Cerebellar cortex (tissue), 1 donor: Measurements from ENCODE around the gene FAM222A.

Source experiments
- DNase-seq: peaks from one replicate; pipeline ENCODE4 v3.0.0-alpha.2; 2015; ENCODE audit warnings: low spot score

The FAM222A gene

GRCh38 chr12:109800536-109800935 is 86.9 kb downstream of the FAM222A start:
- DNase-seq, result no peak

- no peak for DNase-seq
Measured at GRCh38 chr12:109802828-109803227, 89.2 kb downstream of the FAM222A start.

- DNase-seq, result no peak
Measured at GRCh38 chr12:109803678-109804077, 90.1 kb downstream of the FAM222A start.

GRCh38 chr12:109804820-109805761 is 91.5 kb downstream of the FAM222A start:
- DNase-seq, result peak; percentile 78

GRCh38 chr12:109807954-109808643 is 94.5 kb downstream of the FAM222A start:
- DNase-seq, result no peak

- no peak for DNase-seq
Measured at GRCh38 chr12:109808876-109809646, 95.4 kb downstream of the FAM222A start.

GRCh38 chr12:109810954-109811623 is 97.5 kb downstream of the FAM222A start:
- DNase-seq, result no peak

GRCh38 chr12:109811624-109811995 is 98.0 kb downstream of the FAM222A start:
- peak; percentile 31 for DNase-seq

GRCh38 chr12:109813810-109814416 is 100.3 kb downstream of the FAM222A start:
- no peak for DNase-seq

GRCh38 chr12:109814600-109815150 is 101.0 kb downstream of the FAM222A start:
- no peak for DNase-seq

- no peak for DNase-seq
Measured at GRCh38 chr12:109815225-109815624, 101.6 kb downstream of the FAM222A start.

- DNase-seq, result no peak
Measured at GRCh38 chr12:109815757-109816617, 102.4 kb downstream of the FAM222A start.

GRCh38 chr12:109816870-109817269 is 103.2 kb downstream of the FAM222A start:
- no peak for DNase-seq

GRCh38 chr12:109817627-109818231 is 104.1 kb downstream of the FAM222A start:
- DNase-seq, result no peak

- no peak for DNase-seq
Measured at GRCh38 chr12:109818253-109818652, 104.6 kb downstream of the FAM222A start.

- DNase-seq, result peak; percentile 29
Measured at GRCh38 chr12:109818905-109819500, 105.4 kb downstream of the FAM222A start.
